Measurements from ENCODE around the gene CHPT1.

The CHPT1 gene

GRCh38 chr12:101743724-101744472 lies 46.5 kb downstream of the CHPT1 start:
- DNase-seq (ENCODE audit: low read depth): no peak
- no peak for TF ChIP-seq CTCF (conservative IDR thresholded peaks at IDR 0.05; ENCODE audit: control insufficient read depth, insufficient read depth, low read depth, low read length)
- no peak overlapping the region for H3K4me3 ChIP-seq (ENCODE audit: control insufficient read depth, low read depth, low read length)

DNA sequence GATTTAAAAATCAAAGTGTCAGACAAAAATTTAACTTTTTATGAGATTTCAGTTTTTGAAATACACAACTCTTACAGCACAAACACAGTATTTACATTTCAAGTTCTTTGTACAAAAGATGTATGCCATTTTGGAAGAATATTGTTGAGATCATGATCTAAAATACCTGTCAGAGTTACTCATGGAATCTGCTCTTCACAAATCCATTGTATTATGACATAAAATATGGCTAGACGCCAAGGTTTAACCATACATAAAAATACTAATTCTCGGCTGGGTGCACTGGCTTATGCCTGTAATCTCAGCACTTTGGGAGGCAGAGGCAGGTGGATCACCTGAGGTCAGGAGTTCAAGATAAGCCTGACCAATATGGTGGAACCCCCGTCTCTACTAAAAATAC lies 48.0 kb downstream of the CHPT1 start:
- TF ChIP-seq CTCF (conservative IDR thresholded peaks at IDR 0.05; ENCODE audit: control insufficient read depth, insufficient read depth, low read depth, low read length): no peak
- no peak overlapping the region for H3K4me3 ChIP-seq (ENCODE audit: control insufficient read depth, low read depth, low read length)
- DNase-seq (ENCODE audit: low read depth): no peak

DNA sequence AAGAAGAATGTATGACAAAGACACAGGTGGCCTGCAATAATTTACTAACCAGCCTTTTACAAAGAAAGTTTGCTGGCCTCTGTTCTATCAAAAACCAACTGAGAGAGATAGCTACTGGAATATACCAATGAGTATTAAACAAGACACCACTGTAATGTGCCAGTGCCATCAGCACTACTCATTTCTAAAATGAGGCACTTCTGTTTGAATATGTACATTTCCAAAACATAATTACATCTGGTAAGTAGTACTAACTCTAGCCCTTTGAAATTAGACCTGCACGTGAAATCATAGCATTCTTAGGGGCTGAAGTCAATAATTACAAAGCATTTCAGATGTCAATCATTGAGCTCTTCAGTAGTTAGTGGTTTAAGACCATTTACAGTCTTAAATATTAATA lies 48.8 kb downstream of the CHPT1 start:
- no peak for TF ChIP-seq CTCF (conservative IDR thresholded peaks at IDR 0.05; ENCODE audit: control insufficient read depth, insufficient read depth, low read depth, low read length)
- H3K4me3 ChIP-seq (ENCODE audit: control insufficient read depth, low read depth, low read length): no peak overlapping the region
- no peak for DNase-seq (ENCODE audit: low read depth)

DNA sequence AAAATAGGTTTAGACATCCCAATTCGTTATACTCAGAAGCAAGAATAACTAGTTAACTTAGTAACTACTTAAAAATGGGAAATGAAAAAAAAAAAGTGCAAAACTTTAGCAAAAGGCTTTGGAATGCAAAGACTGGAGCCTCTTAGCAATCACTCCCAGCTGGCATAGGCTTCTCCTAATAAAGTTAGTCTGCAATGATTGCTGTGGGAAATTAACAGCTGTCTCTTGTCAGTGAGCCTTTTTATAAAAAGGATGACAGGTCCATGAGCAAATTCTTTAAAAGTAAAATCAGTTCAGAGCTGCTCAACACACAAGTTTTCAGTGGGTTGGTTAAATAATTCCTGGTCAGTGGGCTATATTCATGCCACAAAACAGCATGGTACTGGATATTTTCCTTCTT lies 49.2 kb downstream of the CHPT1 start:
- no peak overlapping the region for H3K4me3 ChIP-seq (ENCODE audit: control insufficient read depth, low read depth, low read length)
- DNase-seq (ENCODE audit: low read depth): no peak
- no peak for TF ChIP-seq CTCF (conservative IDR thresholded peaks at IDR 0.05; ENCODE audit: control insufficient read depth, insufficient read depth, low read depth, low read length)

- no peak overlapping the region for H3K4me3 ChIP-seq (ENCODE audit: control insufficient read depth, low read depth, low read length)
- no peak for DNase-seq (ENCODE audit: low read depth)
- no peak for TF ChIP-seq CTCF (conservative IDR thresholded peaks at IDR 0.05; ENCODE audit: control insufficient read depth, insufficient read depth, low read depth, low read length)
Observed at GRCh38 chr12:101747697-101748096, 50.3 kb downstream of the CHPT1 start.

GRCh38 chr12:101748907-101749306 lies 51.5 kb downstream of the CHPT1 start:
- H3K4me3 ChIP-seq (ENCODE audit: control insufficient read depth, low read depth, low read length): no peak overlapping the region
- TF ChIP-seq CTCF (conservative IDR thresholded peaks at IDR 0.05; ENCODE audit: control insufficient read depth, insufficient read depth, low read depth, low read length): no peak
- DNase-seq (ENCODE audit: low read depth): no peak

- no peak for DNase-seq (ENCODE audit: low read depth)
- no peak for TF ChIP-seq CTCF (conservative IDR thresholded peaks at IDR 0.05; ENCODE audit: control insufficient read depth, insufficient read depth, low read depth, low read length)
- H3K4me3 ChIP-seq (ENCODE audit: control insufficient read depth, low read depth, low read length): no peak overlapping the region
Observed at GRCh38 chr12:101749657-101750056, 52.2 kb downstream of the CHPT1 start.
